Activated T-cell treated with anti-CD3 and anti-CD28 coated beads, Interleukin-2, amount 50 U/mL, for 24 hours (primary cell): Measurements from ENCODE around the gene PDE4B.

Experiments used
- DNase-seq: peaks from one replicate; pipeline ENCODE4 v3.0.0-alpha.2; 2020
- H3K27ac Mint-ChIP-seq: 2 replicates; pipeline ENCODE4 v1.8.0; 2020; ENCODE audit warnings: mild to moderate bottlenecking, mixed read lengths
- H3K27me3 Mint-ChIP-seq: 2 replicates; pipeline ENCODE4 v1.8.0; 2020; ENCODE audit warnings: mixed read lengths
- H3K36me3 Mint-ChIP-seq: 2 replicates; pipeline ENCODE4 v1.8.0; 2020; ENCODE audit warnings: low read depth, mixed read lengths
- H3K4me1 Mint-ChIP-seq: 2 replicates; pipeline ENCODE4 v1.8.0; 2020; ENCODE audit warnings: low read depth, mixed read lengths
- H3K4me3 Mint-ChIP-seq: 2 replicates; pipeline ENCODE4 v1.8.0; 2020; ENCODE audit warnings: mild to moderate bottlenecking, moderate library complexity, mixed read lengths
- H3K9me3 Mint-ChIP-seq: 2 replicates; pipeline ENCODE4 v1.8.0; 2020; ENCODE audit warnings: mixed read lengths

The PDE4B gene

GRCh38 chr1:65881067-65881594 is 88.4 kb downstream of the PDE4B start:
- Mint-ChIP-seq H3K4me1 (no peaks in the 10 kb centered on the region), H3K9me3 (peaks cover 8% of the 10 kb centered on the region), H3K36me3 (no peaks in the 10 kb centered on the region), H3K27me3 (no peaks in the 10 kb centered on the region), H3K4me3 (no peak overlapping the region), H3K27ac (no peak overlapping the region)
- DNase-seq = no peak

- DNase-seq = no peak
- no peaks in the 10 kb centered on the region for H3K27me3 Mint-ChIP-seq
- no peak overlapping the region for H3K27ac Mint-ChIP-seq
- no peaks in the 10 kb centered on the region for H3K4me1 Mint-ChIP-seq
- H3K4me3 Mint-ChIP-seq = no peak overlapping the region
- no peaks in the 10 kb centered on the region for H3K36me3 Mint-ChIP-seq
- H3K9me3 Mint-ChIP-seq = peaks cover 3% of the 10 kb centered on the region
Measured at GRCh38 chr1:65882076-65882475, 89.4 kb downstream of the PDE4B start.

- no peaks in the 10 kb centered on the region for H3K9me3 Mint-ChIP-seq
Measured at GRCh38 chr1:65889441-65889840, 96.7 kb downstream of the PDE4B start.

GRCh38 chr1:65890201-65890843 is 97.6 kb downstream of the PDE4B start:
- Mint-ChIP-seq H3K9me3 (no peaks in the 10 kb centered on the region), H3K4me1 (no peaks in the 10 kb centered on the region), H3K27ac (no peak overlapping the region), H3K4me3 (no peak overlapping the region), H3K36me3 (no peaks in the 10 kb centered on the region), H3K27me3 (peaks cover 23% of the 10 kb centered on the region)
- DNase-seq = no peak

More at GRCh38 chr1:65889441-65889840, 96.7 kb downstream of the PDE4B start:
- H3K27ac Mint-ChIP-seq = no peak overlapping the region
- H3K4me1 Mint-ChIP-seq = no peaks in the 10 kb centered on the region
- peaks cover 23% of the 10 kb centered on the region for H3K27me3 Mint-ChIP-seq
- no peak for DNase-seq
- H3K4me3 Mint-ChIP-seq = no peak overlapping the region
- H3K36me3 Mint-ChIP-seq = no peaks in the 10 kb centered on the region

GRCh38 chr1:65894738-65895605 is 102.3 kb downstream of the PDE4B start:
- no peak for DNase-seq
- Mint-ChIP-seq H3K27me3 (peaks cover 22% of the 10 kb centered on the region), H3K4me3 (no peak overlapping the region), H3K4me1 (no peaks in the 10 kb centered on the region), H3K27ac (no peak overlapping the region), H3K9me3 (peaks cover 3% of the 10 kb centered on the region), H3K36me3 (no peaks in the 10 kb centered on the region)

GRCh38 chr1:65896721-65897120 is 104.0 kb downstream of the PDE4B start:
- H3K27me3 Mint-ChIP-seq = peaks cover 22% of the 10 kb centered on the region
- H3K36me3 Mint-ChIP-seq = no peaks in the 10 kb centered on the region
- no peak overlapping the region for H3K27ac Mint-ChIP-seq
- peaks cover 3% of the 10 kb centered on the region for H3K9me3 Mint-ChIP-seq
- H3K4me1 Mint-ChIP-seq = no peaks in the 10 kb centered on the region
- no peak overlapping the region for H3K4me3 Mint-ChIP-seq
- no peak for DNase-seq

GRCh38 chr1:65897485-65897884 is 104.8 kb downstream of the PDE4B start:
- H3K9me3 Mint-ChIP-seq = peaks cover 3% of the 10 kb centered on the region
- no peak overlapping the region for H3K27ac Mint-ChIP-seq
- no peaks in the 10 kb centered on the region for H3K4me1 Mint-ChIP-seq
- no peak for DNase-seq
- H3K27me3 Mint-ChIP-seq = peaks cover 28% of the 10 kb centered on the region
- no peak overlapping the region for H3K4me3 Mint-ChIP-seq
- no peaks in the 10 kb centered on the region for H3K36me3 Mint-ChIP-seq

GRCh38 chr1:65904681-65905083 is 112.0 kb downstream of the PDE4B start:
- Mint-ChIP-seq H3K36me3 (no peaks in the 10 kb centered on the region), H3K27ac (no peak overlapping the region), H3K4me1 (no peaks in the 10 kb centered on the region), H3K4me3 (no peak overlapping the region), H3K9me3 (no peaks in the 10 kb centered on the region), H3K27me3 (peaks cover 25% of the 10 kb centered on the region)
- DNase-seq = no peak

- Mint-ChIP-seq H3K4me1 (no peaks in the 10 kb centered on the region), H3K27ac (no peak overlapping the region), H3K36me3 (no peaks in the 10 kb centered on the region), H3K27me3 (peaks cover 13% of the 10 kb centered on the region), H3K9me3 (no peaks in the 10 kb centered on the region), H3K4me3 (no peak overlapping the region)
- DNase-seq = no peak
Measured at GRCh38 chr1:65910432-65910831, 117.7 kb downstream of the PDE4B start.

- H3K36me3 Mint-ChIP-seq = no peaks in the 10 kb centered on the region
- H3K27me3 Mint-ChIP-seq = peaks cover 8% of the 10 kb centered on the region
- no peaks in the 10 kb centered on the region for H3K9me3 Mint-ChIP-seq
- no peak for DNase-seq
- no peak overlapping the region for H3K4me3 Mint-ChIP-seq
- no peak overlapping the region for H3K27ac Mint-ChIP-seq
- no peaks in the 10 kb centered on the region for H3K4me1 Mint-ChIP-seq
Measured at GRCh38 chr1:65911679-65912078, 119.0 kb downstream of the PDE4B start.

- no peak for DNase-seq
- H3K9me3 Mint-ChIP-seq = no peaks in the 10 kb centered on the region
- no peak overlapping the region for H3K27ac Mint-ChIP-seq
- H3K36me3 Mint-ChIP-seq = no peaks in the 10 kb centered on the region
- H3K4me3 Mint-ChIP-seq = no peak overlapping the region
- peaks cover 3% of the 10 kb centered on the region for H3K27me3 Mint-ChIP-seq
- no peaks in the 10 kb centered on the region for H3K4me1 Mint-ChIP-seq
Measured at GRCh38 chr1:65918564-65918963, 125.9 kb downstream of the PDE4B start.

GRCh38 chr1:65921446-65921845 is 128.8 kb downstream of the PDE4B start:
- Mint-ChIP-seq H3K4me1 (no peaks in the 10 kb centered on the region), H3K27ac (no peak overlapping the region), H3K9me3 (no peaks in the 10 kb centered on the region), H3K4me3 (no peak overlapping the region), H3K36me3 (no peaks in the 10 kb centered on the region), H3K27me3 (no peaks in the 10 kb centered on the region)
- DNase-seq = no peak

- Mint-ChIP-seq H3K9me3 (no peaks in the 10 kb centered on the region), H3K27me3 (peaks cover 3% of the 10 kb centered on the region), H3K36me3 (no peaks in the 10 kb centered on the region), H3K27ac (no peak overlapping the region), H3K4me1 (no peaks in the 10 kb centered on the region), H3K4me3 (no peak overlapping the region)
- no peak for DNase-seq
Measured at GRCh38 chr1:65924471-65924870, 131.8 kb downstream of the PDE4B start.

GRCh38 chr1:65938506-65938905 is 145.8 kb downstream of the PDE4B start:
- no peak overlapping the region for H3K27ac Mint-ChIP-seq
- H3K4me1 Mint-ChIP-seq = no peaks in the 10 kb centered on the region
- H3K9me3 Mint-ChIP-seq = no peaks in the 10 kb centered on the region
- H3K27me3 Mint-ChIP-seq = peaks cover 4% of the 10 kb centered on the region
- no peak overlapping the region for H3K4me3 Mint-ChIP-seq
- H3K36me3 Mint-ChIP-seq = no peaks in the 10 kb centered on the region
- no peak for DNase-seq

- no peaks in the 10 kb centered on the region for H3K9me3 Mint-ChIP-seq
- DNase-seq = no peak
- H3K36me3 Mint-ChIP-seq = no peaks in the 10 kb centered on the region
- H3K27me3 Mint-ChIP-seq = peaks cover 9% of the 10 kb centered on the region
- no peaks in the 10 kb centered on the region for H3K4me1 Mint-ChIP-seq
- no peak overlapping the region for H3K4me3 Mint-ChIP-seq
- H3K27ac Mint-ChIP-seq = no peak overlapping the region
Measured at GRCh38 chr1:65939191-65939590, 146.5 kb downstream of the PDE4B start.
